Right hindlimb (tissue), 1 donor: ENCODE results near the gene TMEM168.
"Not testable (repeated sequence)": the region's sequence is repeated elsewhere in the genome, so short reads cannot be mapped to it uniquely, and the experiment has no call there.

Experiments
- DNase-seq: peaks from one replicate; pipeline ENCODE4 v3.0.0-alpha.2; 2018

TMEM168 gene

DNA sequence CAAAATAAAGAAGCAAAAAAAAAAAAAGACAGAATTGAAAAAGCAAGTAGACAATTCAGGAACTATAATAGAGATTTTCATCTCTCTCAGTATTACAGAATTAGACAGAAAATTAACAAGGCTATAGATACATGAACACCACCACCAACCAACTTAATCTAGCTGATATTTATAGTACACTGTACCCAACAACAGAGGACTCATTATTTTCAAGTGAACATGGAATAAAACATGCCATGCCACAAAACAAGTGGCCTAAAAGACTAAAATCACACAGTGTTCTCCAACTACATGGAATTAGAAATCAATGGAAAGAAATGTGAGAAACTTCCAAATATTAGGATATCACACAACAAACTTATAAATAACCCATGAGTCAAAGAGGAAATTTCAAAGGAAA lies 9.1 kb downstream of the TMEM168 start:
- DNase-seq = no peak

DNA sequence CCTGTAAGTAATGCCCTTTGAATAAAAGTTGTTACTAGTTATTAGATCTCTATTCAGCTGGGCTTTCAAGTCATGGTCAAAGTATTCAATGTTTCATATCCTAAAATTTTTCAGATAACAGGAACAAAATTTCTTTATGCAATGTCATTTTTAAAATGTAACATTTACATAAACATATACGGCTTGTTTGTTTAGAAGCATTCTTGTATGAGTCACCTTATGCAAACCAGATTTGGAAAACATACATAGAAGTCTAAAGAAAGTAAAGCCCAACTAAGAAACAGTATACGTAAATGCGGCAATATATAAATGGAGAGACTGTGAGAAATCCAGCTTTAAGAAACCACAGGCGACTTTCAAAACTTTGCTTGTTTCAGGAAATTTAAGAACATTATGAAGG lies 10.5 kb downstream of the TMEM168 start:
- DNase-seq = no peak

DNA sequence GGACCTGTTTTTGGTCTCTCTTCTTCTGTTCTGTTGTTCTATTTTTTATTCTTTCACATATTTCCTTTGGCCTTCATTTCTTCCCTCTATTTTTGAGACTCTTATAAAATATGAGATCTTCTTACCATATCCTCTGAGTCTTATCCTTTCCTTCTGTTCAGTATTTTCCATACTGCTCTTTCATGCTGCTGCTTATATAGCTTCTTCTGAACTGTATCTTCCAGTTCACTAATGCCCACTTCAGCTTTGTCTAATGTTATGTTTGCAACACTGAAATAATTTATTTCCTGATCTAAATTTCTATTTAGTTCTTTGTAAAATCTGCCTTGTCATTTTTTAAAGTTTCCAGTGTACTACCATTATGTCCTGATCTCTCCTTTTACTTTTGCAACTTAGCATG lies 12.8 kb downstream of the TMEM168 start:
- no peak for DNase-seq

DNA sequence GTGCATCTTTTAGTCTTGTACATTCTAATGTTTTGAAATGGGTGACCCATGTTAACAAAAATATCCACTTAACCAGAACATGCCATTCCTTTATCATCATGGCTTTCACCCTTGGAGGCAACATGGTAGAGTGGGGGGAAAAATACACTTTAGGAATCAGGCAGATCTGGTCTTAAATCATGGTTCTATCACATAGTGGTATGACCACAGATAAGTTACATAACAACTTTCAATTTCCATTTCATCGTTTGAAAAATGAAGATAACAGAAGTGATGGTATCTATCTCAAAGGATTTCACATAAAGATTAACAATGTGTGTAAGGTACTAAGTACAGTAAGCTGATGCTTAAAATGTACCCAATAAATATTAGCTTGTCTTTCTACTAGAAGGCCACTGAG lies 19.0 kb downstream of the TMEM168 start:
- no peak for DNase-seq

DNA sequence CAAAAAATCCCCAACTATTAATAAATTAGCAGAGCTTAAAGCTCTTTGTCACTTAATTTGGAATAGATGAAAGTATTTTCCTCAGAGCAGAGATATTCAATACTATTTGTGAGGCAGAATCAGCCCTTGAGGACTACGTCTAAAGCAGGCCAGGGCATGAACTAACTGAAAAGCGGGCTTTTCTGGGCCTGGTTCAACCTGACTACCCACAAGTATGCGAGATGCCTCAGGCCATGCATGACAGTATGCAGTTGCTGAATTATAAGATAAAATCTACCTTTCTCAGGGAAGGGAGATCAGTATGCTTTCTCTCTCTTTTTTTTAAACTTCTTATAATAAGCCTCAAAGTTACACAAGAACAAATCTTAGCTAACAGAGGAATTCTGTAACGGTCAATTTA lies 20.1 kb downstream of the TMEM168 start:
- DNase-seq = no peak

DNA sequence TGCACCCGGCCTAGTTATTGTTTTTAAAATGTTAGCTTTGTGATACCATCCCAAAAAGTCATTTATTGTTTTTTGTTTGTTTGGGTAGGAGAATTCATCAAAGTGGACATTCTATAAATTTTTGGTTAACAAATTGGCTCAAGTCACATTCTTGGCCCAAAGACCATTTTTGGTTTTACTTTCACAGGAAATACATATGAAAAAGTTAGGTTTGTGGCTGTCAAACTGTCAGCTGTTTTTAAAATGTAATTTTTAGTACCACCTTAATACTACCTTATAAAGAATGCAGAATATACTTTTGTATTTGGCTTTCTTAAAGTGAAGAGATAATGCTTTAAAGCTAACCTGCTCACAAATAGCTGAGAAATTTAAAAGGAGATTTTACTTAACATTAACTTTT lies 25.1 kb downstream of the TMEM168 start:
- no peak for DNase-seq

DNA sequence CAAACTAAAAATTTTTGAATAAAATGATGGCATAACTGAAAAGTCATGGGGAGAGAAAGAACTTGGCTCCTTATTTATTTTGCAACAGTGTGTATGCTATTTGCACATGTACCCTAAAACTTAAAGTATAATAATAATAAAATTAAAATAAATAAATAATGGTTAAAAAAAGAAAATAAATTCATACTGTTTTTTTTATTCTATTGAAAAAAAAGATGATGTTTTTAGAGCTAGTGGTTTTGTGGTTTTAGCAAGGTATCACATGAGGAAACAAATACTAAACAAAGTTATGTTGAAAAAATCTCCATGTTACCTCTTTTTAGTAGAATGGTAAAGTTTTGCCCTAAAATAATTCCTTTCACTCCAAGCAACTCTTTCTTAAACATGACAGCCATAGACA lies 26.2 kb downstream of the TMEM168 start:
- no peak for DNase-seq

DNA sequence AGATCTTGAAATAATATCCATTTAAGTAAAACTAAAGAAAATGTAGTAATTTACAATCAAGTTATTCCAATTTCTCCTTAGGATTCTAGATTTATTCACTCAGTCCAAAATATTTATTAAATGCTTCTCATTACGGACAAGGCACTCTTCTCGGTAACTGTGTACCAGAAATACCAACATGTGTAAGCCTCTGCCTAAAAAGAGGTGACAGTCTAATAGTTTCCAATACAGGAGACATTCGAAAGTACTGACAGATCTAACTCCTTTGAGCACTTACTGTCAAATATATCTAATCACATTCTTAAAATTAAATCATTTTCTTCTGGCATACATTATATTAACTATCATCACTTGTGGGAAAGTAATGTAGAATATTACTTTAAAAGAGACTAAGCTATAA lies 26.9 kb downstream of the TMEM168 start:
- DNase-seq = no peak

DNA sequence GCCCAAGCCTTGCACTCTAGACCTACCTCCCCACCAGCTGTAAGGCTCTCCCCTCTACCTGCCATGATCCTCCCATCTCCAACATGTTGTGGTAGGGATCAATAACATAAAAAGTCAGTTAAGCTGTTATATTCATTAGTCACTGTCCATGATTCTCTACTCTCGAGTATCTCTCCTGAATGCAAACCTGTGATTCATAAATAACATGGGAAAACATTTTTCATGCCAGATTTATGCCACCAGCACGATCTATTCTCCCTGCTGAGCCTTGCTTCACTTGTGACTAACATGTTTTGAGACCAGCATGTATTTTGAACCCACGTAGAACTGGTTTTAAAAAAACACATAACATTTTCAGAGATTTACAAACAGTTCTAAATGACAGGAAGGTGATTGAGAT lies 30.3 kb downstream of the TMEM168 start:
- DNase-seq = no peak

DNA sequence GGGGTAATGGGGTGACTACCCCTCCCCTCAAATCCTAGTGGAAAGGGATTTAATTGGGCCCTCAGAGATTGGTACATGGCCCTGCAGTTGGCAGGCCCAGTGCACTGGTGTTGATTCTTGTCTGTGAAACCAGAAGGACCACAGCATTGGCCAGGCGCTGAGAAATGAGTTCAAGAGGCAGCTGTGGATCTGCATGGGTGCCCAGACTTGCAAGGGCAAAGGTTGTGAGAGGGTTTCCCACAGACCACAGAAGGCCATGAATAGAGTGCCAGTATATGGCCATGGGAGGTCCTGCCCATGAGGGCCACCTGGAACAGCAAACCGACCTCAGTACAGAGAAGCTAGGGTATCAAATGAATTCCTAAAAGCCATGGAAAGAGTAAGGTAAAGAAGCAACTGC lies 32.9 kb downstream of the TMEM168 start:
- no peak for DNase-seq

DNA sequence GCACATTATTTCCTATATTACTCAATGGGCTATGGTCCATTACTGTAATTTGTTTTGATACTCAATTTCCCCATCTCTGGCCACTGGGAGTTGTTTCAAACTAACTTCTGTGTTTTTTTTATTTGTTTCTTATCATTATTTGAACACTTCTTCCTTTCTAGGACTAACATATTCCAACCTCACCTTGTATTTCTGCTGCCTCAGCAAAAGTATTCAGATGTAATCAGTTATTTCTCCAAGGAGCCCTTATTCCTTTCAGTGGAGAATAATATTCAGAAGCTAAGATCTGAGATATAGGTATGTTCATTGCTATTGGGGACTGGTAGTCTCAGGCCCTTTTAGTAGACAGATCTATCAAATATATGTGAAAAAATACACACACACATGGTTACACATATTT lies 36.9 kb downstream of the TMEM168 start:
- no peak for DNase-seq

DNA sequence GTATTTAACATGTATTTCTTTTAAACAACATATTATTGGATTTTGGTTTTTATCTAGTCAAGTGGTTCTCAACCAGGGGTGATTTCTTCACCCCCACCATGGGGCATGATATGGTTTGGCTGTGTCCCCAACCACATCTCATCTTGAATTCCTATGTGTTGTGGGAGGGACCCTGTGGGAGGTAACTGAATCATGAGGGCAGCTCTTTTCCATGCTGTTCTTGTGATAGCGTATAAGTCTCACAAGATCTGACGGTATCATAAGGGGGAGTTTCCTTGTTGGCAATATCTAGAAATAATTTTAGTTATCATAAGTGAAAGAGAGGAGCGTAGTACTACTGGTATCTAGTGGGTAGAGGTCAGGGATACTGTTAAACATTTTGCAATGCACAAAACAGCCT lies 37.6 kb downstream of the TMEM168 start:
- DNase-seq = no peak

DNA sequence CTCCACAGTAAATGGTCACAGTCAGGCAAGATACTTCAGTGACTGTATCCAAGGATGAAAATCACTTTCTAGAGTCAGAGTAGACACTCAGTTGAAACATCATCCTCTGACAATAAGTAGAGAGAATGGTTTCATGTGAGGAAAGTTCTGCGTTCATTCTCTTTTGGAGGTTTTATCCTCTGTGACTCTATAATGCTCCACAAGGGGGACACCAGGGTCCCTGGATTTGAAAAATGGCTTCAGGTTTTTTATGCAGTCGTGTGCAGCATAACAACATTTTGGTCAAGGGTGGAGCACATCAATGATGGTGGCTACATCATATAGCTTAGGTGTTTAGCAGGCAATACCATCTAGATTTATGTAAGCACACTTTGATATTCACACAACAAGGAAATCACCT lies 40.4 kb downstream of the TMEM168 start:
- DNase-seq = no peak

DNA sequence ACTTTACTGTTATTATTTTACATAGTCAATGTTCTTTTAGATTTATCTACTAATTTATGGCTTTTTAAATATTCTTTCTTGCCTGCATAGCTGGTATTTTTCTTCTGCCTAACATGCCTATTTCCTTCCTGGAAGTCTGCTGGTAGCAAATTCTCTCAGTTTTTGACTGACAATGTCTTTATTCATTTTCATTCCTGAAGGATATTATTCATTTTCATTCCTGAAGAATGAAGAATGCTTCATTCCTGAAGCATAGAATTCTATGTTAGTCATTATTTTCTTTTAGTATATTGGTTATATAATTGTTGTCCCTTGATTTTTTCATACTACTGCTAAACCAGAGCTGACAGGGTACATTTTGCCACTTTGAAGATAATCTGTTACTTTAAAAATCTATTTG lies 41.8 kb downstream of the TMEM168 start:
- DNase-seq = no peak

DNA sequence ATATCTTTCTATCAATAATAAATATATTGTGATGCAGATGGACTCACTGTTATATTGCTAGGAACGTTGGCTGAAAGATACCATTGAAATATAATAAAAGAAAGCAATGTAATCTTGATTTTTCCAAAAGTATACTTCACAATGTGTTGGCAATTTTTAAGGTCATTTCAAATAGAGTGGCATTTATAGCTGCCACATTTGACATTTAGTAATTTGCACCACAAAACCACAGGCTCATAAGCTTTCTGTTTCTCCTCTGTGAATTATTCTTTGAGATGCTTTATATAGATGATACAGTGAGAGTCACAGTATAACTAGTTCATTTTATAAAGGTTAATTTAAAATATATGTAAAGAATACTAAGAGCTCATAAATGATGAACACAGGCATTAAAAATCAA lies 44.6 kb downstream of the TMEM168 start:
- no peak for DNase-seq

DNA sequence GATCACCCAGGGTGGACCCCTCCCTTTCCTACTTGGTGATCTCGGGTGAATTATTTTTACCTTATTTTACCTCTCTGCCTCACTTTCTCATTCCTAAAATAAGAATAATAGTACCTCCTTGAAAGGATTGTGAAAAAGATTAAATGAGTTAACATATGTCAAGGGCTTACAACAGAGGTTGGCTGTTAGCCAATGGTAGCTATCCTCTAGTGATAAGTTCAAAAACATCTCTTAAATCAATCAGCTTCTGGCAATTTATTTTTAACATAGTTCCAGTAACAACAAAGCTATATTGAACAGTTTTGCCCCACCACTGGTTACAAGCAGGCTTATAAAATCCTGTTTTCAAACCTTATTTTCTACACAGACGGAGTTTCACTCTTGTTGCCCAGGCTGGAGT lies 45.4 kb downstream of the TMEM168 start:
- no peak for DNase-seq

DNA sequence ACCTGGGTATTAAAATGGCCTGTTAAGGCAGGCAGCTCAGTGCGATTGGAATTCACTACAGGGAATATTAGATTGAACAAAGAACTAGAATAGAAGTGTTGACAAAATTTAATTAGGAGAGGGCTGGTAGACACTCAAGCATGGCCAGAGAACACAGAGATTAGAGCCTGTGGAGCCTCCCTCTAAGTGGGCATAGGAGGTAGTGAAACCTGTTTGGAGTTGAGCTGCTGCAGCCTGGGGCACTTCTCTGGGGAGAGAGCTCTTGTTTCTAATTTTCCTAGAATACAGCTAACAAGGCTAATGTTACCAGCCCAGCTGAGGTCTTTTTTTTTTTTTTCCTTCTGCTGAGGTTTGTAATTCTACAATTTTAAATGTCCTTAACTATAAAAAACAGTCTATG lies 46.4 kb downstream of the TMEM168 start:
- no peak for DNase-seq

DNA sequence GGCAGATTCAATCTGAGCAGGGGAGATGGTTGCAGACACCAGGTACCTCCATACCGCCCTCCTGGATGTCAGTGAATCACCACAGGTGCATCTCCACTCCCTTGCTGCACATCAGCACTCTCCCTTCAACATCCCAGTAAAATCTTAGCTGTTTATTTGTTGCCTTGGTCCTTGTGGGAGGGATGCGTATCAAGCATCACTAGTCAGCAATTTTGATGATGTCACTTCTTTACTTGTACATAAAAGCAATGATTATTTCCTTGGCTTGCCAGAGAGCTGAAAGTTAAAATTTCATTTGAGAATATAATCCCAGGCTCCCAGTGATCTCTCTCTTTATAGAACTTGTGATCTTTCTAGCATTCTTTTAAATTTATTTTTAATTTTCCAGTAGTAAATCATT lies 49.5 kb downstream of the TMEM168 start:
- DNase-seq = no peak

DNA sequence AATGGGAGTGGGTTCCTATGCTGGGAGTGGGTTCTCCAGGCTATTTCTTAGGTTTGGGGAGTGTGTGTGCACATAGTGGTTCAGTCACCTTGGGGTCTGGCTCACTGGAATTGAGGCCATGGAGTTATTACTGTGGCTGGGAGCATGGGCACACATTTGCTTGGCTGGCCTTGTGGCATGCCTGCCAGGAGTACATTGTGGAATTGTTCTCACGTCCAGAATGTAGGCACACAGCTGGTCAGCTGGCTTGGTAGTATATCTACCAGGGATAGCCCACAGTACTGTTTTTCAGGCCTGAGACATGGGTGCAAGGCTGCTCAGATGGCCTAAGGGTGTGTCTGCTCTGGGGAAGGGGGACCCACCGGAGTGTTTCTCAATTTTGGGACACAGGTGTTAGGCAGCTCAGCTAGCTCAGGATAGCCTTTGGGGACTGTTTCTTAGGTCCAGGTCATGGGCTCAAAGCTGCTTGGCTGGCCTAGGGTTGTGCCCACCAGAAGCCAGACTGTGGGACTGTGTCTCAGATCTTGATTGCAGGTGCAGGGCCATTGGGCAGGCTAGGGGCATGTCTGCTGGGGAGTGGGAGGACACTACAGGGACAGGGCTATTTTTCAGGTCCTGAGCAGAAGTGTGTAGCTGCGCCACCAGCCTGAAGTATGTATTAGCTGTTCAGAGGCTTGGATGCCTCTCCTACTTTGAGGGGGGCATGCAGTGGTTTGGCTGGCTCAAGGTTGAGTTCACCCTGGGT lies 50.6 kb downstream of the TMEM168 start:
- no peak for DNase-seq

DNA sequence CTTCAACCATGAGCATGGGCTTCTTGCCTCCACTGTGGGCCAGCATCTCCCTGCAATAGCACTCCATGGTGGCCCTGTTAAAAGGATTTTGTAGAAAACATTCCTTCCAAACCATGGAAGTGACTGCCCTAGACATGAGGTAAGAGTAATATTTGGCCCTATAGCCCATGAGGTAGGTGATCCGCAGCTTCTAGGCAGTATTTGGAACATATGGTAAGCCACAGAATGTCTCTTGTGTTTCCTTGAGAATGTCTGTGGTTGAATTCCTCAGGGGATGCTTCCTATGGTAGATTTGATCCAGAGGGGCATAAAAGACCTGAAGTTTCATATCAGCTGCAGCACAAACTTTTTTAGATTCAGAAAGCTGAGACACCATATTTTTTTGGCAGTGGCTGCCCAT lies 54.9 kb downstream of the TMEM168 start:
- DNase-seq = no peak

DNA sequence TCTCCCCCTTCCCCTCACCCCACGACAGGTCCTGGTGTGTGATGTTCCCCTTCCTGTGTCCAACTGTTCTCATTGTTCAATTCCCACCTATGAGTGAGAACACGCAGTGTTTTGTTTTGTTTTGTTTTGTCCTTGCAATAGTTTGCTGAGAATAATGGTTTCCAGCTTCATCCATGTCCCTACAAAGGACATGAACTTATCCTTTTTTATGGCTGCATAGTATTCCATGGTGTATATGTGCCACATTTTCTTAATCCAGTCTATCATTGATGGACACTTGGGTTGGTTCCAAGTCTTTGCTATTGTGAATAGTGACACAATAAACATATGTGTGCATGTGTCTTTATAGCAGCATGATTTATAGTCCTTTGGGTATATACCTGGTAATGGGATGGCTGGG lies 58.9 kb downstream of the TMEM168 start:
- DNase-seq = not testable (repeated sequence)

DNA sequence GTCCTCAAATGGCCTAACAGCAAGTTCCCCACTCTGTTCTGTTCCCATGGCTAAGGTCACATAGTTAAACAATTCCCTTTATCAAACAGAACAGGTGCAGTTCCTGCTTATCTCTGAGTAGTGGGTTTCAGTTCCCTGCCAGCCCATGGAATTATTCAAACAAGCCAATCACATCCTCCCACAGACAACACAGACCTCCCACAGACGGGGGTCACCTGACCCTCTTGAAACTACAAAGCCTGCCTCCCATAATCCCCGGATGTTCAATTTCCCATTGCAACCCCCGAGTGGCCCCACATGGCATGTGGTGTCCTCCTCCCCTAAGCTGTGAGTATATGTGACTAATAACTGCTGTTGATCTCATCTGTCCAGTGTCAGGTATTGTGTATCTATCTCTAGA lies 64.1 kb downstream of the TMEM168 start:
- no peak for DNase-seq

DNA sequence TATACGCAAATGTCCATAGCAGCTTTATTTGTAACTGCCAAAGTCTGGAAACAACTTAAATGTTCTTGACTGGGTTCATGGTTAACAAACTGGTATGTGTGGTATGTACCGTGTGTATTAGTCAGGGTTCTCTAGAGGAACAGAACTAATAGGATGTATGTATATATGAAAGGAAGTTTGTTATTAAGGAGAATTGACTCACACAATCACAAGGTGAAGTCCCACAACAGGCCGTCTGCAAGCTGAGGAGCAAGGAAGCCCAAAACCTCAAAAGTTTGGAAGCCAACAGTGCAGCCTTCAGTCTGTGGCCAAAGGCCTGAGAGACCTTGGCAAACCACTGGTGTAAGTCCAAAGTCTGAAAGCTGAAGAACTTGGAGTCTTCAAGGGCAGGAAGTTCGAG lies 66.8 kb downstream of the TMEM168 start:
- no peak for DNase-seq

DNA sequence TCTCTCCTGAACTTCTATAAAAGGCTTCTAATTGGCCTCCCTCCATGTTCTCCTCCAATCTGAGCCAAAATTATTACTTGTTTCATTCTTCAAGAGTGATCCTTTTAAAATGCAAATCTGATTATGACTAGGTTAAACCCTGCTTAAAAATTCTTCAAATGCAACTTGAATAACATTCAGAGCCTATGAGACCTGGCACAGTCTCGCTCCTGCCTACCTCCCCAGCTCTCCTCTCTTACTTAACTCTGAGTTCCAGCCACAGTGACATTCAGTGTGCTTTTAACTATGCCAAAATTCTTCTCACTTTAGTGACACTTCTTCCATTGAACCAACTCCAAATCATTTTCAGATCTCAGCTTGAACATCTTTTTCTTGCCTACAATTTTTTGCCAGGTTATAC lies 68.8 kb downstream of the TMEM168 start:
- DNase-seq = no peak

DNA sequence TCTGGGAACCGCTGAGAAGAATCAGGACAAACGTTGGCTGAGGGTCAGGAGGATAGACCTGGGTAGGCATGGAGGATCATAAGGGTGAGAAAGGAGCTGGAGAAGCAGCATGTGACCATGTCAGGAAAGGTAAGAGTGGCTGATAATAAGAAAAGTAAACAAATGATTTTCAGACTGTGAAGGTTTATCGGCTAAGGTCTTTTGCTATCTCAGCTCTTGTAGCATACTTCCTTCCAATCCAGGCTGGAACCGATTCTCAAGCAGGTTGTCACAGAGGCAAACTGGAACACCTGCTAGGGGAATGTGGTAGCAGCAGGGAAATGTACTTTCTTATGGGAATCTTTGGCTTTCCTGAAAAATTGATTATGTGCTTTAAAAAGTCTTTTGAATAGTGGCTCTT lies 74.7 kb downstream of the TMEM168 start:
- DNase-seq = no peak

DNA sequence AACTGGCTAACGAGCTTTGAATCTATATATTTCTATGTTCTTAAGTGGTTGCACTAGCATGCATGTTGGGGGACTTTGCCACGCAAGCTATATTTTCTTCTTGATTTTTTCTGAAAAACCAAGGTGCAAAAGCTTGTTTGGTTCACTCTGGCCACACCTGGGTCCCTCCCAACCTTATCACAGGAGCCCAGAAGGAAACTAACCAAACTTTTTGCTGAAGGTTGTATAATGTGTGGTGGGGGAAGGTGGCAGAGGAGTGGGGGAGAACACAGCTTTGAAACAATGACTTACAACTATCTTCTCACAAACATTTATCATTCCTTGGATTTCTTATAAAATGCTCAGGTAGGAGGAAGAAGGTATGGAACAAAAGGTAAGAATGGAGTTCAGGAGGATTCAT lies 75.3 kb downstream of the TMEM168 start:
- DNase-seq = no peak
